Stimulated activated CD8-positive, alpha-beta memory T cell treated with anti-CD3 and anti-CD28 coated beads, Interleukin-2, amount 100 ng/mL, for 1 hour (primary cell): ENCODE results near the gene SPATS2L.

Experiments used
- DNase-seq, 2 donors: peaks; one replicate each; pipeline ENCODE4 v3.0.0-alpha.2; 2020; ENCODE audit warnings: low read depth in 2 of 2

SPATS2L gene

DNA sequence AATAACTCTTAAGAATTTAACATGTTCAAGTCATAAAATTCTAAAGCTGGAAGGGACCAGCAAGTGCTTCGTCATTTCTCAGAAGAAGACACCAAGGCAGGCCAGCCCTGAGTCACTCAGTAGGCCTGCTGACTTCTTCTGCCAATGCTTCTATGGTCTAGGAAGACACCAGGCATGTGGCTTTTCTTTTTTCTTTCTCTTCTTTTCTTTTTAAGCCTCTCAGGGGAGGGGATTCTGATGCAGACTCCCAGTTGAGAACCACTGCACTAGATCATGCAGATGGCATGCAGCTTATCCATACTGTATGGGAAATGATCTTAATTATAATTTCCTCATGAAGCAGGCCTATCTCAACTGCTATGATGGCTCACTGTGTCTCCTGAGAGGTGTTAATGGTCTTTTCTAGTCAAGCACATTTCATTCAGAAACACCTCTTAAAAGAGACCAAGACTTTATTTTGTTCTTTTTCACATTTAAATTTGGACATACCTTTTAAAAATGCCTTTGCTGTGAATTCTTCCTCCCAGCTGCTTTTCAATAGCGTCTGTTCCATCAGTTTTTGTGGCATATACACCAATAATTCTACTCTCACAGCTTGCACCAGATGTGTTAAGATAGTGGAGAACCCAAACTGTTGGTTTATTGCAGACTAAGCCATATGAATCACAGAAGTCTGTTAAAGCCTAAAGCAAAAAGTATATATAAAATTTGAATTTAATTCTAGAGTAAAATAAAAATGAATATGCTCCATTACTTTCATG lies 192.1 kb downstream of the SPATS2L start:
- DNase-seq = no peak

DNA sequence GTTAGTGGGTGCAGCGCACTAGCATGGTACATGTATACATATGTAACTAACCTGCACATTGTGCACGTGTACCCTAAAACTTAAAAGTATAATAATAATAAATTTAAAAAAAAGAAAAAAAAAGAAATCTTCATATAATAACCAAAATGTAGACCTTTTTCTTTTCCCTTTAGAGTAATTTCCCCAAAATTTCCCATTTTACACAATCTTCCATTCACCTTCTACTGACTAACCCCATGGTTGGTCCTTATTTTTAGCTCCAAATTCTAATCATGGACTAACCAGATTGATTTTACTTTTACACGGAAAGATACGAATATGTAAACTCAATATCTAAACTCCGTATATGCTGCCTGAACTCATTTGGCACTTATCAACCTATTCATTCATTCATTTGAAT lies 195.7 kb downstream of the SPATS2L start:
- no peak for DNase-seq

GRCh38 chr2:200506679-200507078 lies 200.2 kb downstream of the SPATS2L start:
- no peak for DNase-seq

GRCh38 chr2:200507179-200507578 lies 200.7 kb downstream of the SPATS2L start:
- DNase-seq = no peak

- no peak for DNase-seq
Observed at GRCh38 chr2:200509235-200509611, 202.7 kb downstream of the SPATS2L start.

DNA sequence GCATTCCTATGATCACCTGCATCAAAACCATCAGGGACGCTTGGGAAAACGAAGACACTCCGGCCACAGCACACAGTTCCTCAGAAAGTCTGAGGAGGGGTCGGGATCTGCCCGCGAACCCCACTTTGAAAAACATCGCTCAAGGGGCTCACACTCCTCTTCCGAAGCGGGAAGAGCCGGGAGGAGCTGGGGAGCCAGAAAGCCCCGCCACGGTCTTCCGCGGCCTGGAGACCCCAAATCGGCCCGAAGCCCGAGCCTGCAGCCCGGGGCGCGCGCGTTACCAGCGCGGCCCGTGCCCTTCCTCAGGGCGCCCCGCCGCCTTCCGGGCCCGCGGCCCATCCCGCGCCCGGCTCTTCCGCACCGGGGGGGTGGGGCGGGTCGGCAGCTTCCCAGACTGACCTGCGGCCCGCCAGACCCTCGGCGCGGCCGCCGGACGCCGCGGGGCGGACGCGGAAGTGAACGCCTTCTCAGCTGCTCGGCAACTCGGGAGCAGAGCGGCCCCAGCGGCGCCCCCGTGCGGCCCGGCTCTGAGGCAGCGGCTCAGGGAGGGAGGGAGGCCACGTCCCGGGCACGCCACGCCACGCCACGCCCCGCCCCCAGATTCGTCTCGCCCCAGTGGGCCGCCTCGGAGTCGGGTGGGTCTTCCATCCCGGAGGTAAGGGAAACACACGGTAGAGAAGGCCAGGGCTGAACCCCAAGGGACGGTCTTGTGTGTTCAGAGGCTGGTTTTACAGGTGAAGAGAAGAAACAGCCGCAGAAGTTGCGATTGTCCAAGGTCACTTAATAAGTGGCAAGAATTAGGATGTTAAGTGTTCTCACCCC lies 203.3 kb downstream of the SPATS2L start, which contains the start of gene KCTD18:
Gene KCTD18 (minus strand): TSS at position 457 of the 822 bp plus-strand sequence. CDS start 3,052 bp downstream, outside the sequence.
- DNase-seq = peak; percentile 85 to 86

- DNase-seq = no peak
Observed at GRCh38 chr2:200515155-200515554, 208.7 kb downstream of the SPATS2L start.

- DNase-seq = no peak
Observed at GRCh38 chr2:200523158-200523557, 216.7 kb downstream of the SPATS2L start.

DNA sequence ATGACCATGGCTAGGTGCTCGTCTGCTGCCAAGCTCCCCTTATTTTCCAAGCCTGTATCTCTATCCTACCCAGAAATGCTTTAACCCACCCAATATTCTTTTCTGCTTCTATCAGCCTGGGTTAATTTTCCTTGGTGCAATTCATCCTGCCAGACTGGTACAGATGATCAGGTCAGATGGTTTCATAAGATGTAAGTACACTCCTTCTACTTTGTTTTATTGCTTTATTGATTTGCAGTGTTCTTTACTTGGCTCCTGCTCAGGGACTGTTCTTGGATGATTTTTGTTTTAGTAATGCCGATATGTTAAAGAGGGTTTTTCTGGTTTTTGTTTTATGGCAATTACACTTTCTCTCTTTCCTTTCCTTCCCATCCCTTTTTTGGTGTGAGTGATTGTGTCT lies 217.1 kb downstream of the SPATS2L start:
- DNase-seq = no peak

GRCh38 chr2:200525066-200525465 lies 218.6 kb downstream of the SPATS2L start:
- DNase-seq = no peak

GRCh38 chr2:200525551-200525881 lies 219.0 kb downstream of the SPATS2L start:
- DNase-seq = no peak

DNA sequence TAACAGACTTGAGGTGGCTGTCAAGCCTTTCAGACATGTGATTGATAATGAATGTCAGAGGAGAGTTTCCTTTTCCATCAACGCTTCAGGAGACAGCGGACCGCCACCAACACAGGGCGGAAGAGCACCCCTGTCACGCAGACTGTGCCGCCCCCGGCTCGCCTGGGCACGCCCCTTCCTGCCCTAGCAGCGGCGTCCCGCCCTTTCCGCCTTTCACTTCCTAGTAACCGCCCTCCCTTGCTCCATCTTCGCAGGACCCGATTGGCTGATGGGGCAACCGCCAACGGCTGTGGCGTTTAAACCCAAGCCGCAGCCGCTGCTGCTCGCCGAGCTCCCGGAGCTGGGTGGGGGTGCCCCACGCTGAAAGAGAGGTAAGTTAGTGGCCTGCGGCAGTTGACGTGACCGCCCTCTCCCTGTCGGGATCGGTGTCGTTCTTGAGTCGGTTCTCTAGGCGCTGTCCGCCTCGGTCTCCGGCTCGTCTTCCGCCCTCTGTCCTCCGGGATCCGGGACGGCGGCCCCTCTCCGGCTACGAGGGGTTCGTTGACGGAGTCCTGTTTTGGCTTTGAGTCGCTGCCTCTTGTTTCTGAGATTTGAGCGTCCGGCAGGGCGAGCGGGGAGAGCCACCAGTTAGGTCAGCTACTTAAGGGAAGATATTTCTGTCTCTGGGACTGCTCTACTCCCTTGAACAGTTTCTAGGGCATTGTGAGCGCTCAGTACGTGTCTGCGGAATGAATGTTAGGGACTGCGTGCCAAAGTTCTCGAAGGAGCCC lies 219.6 kb downstream of the SPATS2L start, which contains the start of gene SGO2:
Gene SGO2 (plus strand): TSS at position 326 of the 770 bp plus-strand sequence. CDS start 6,769 bp downstream, outside the sequence.
- DNase-seq = peak; percentile 92 to 93

- no peak for DNase-seq
Observed at GRCh38 chr2:200528228-200528627, 221.7 kb downstream of the SPATS2L start.
